ENCODE results near the gene ZNF850.
"Not testable (repeated sequence)": the region's sequence is repeated elsewhere in the genome, so short reads cannot be mapped to it uniquely, and the experiment has no call there.

Gene ZNF850

GRCh38 chr19:36772311-36773222 is at the start of gene ZNF850:
ZNF850 (minus strand) TSS chr19:36772807; CDS start chr19:36762606, 10,201 bp downstream.
- DNase-seq (ENCODE audit: low spot score) = peak; percentile 94

GRCh38 chr19:36821758-36822157 is 49.2 kb upstream of the ZNF850 start:
- DNase-seq (ENCODE audit: low spot score) = no peak

GRCh38 chr19:36819130-36819630 is 46.6 kb upstream of the ZNF850 start:
- no peak for DNase-seq (ENCODE audit: low spot score)

- DNase-seq (ENCODE audit: low spot score) = no peak
These were observed 34.4 kb upstream of the ZNF850 start for GRCh38 chr19:36807029-36807428.

GRCh38 chr19:36805364-36805763 is 32.8 kb upstream of the ZNF850 start:
- DNase-seq (ENCODE audit: low spot score) = no peak

GRCh38 chr19:36797786-36798108 is 25.1 kb upstream of the ZNF850 start:
- DNase-seq (ENCODE audit: low spot score) = no peak

GRCh38 chr19:36796714-36796992 is 24.0 kb upstream of the ZNF850 start:
- DNase-seq (ENCODE audit: low spot score) = no peak

GRCh38 chr19:36791420-36792141 is 19.0 kb upstream of the ZNF850 start:
- DNase-seq (ENCODE audit: low spot score) = not testable (repeated sequence)

GRCh38 chr19:36775768-36776167 is 3.2 kb upstream of the ZNF850 start:
- DNase-seq (ENCODE audit: low spot score) = no peak

- DNase-seq (ENCODE audit: low spot score) = no peak
These were observed 594 bp upstream of the ZNF850 start for GRCh38 chr19:36773223-36773579.

GRCh38 chr19:36771261-36772231 is 1.1 kb downstream of the ZNF850 start:
- DNase-seq (ENCODE audit: low spot score) = peak; percentile 66

- no peak for DNase-seq (ENCODE audit: low spot score)
These were observed 22.4 kb downstream of the ZNF850 start for GRCh38 chr19:36750066-36750691.

- DNase-seq (ENCODE audit: low spot score) = not testable (repeated sequence)
These were observed 23.0 kb downstream of the ZNF850 start for GRCh38 chr19:36749613-36750012.

- DNase-seq (ENCODE audit: low spot score) = no peak
These were observed 24.0 kb downstream of the ZNF850 start for GRCh38 chr19:36748431-36749275.

- no peak for DNase-seq (ENCODE audit: low spot score)
These were observed 24.9 kb downstream of the ZNF850 start for GRCh38 chr19:36747750-36748149.

- DNase-seq (ENCODE audit: low spot score) = no peak
These were observed 26.7 kb downstream of the ZNF850 start for GRCh38 chr19:36745870-36746269.

- not testable (repeated sequence) for DNase-seq (ENCODE audit: low spot score)
These were observed 36.4 kb downstream of the ZNF850 start for GRCh38 chr19:36736166-36736565.

GRCh38 chr19:36719687-36720556 is 52.7 kb downstream of the ZNF850 start:
- no peak for DNase-seq (ENCODE audit: low spot score)

- DNase-seq (ENCODE audit: low spot score) = no peak
These were observed 63.2 kb downstream of the ZNF850 start for GRCh38 chr19:36709423-36709822.

- no peak for DNase-seq (ENCODE audit: low spot score)
These were observed 65.5 kb downstream of the ZNF850 start for GRCh38 chr19:36707134-36707533.

Measured in AG08396 (cell line).